SU-DHL-6 (cell line): ENCODE data around the gene OMA1.

ENCODE experiments used
- H2AFZ ChIP-seq: fragments of 200-600 bp; sonication (generic); 2 replicates; pipeline ENCODE4 v1.6.1; 2014; ENCODE audit warnings: low read depth, mild to moderate bottlenecking, moderate library complexity, mixed read lengths, antibody characterized with exemption, low read length; ENCODE audit not compliant: severe bottlenecking
- H3F3A ChIP-seq: fragments of 200-600 bp; shearing (Covaris generic); 2 replicates; pipeline ENCODE4 v1.6.0; 2016; ENCODE audit warnings: antibody characterized with exemption, mild to moderate bottlenecking; ENCODE audit not compliant: insufficient read depth
- H3K27ac ChIP-seq: fragments of 200-600 bp; sonication (generic); 2 replicates; pipeline ENCODE4 v1.5.1; 2016; ENCODE audit warnings: low read depth, mild to moderate bottlenecking, low read length, moderate library complexity, mixed read lengths
- H3K27me3 ChIP-seq: fragments of 200-600 bp; sonication (generic), shearing (Covaris generic); 2 replicates; pipeline ENCODE4 v1.6.0; 2014; ENCODE audit warnings: mild to moderate bottlenecking, low read length
- H3K36me3 ChIP-seq: fragments of 200-600 bp; sonication (generic); 2 replicates; pipeline ENCODE4 v1.6.1; 2014; ENCODE audit warnings: mild to moderate bottlenecking, low read length, mixed read lengths
- H3K4me2 ChIP-seq: fragments of 300-600, 200-600 bp; shearing (Covaris generic), sonication (generic); 2 replicates; pipeline ENCODE4 v1.6.0; 2014; ENCODE audit warnings: low read length, low read depth, mild to moderate bottlenecking; ENCODE audit not compliant: poor library complexity, severe bottlenecking
- H3K4me3 ChIP-seq: fragments of 200-600 bp; sonication (generic); 2 replicates; pipeline ENCODE4 v1.5.1; 2014; ENCODE audit warnings: antibody characterized with exemption, low read length, mild to moderate bottlenecking, mixed read lengths; ENCODE audit not compliant: insufficient read depth, poor library complexity, severe bottlenecking
- H3K79me2 ChIP-seq: fragments of 200-600 bp; sonication (generic); 2 replicates; pipeline ENCODE4 v1.6.1; 2014; ENCODE audit warnings: mild to moderate bottlenecking, low read length, moderate library complexity; ENCODE audit not compliant: insufficient read depth
- H3K9ac ChIP-seq: fragments of 200-600 bp; sonication (generic); 2 replicates; pipeline ENCODE4 v1.7.0; 2014; ENCODE audit warnings: mild to moderate bottlenecking, low read length
- H3K9me2 ChIP-seq: fragments of 200-600 bp; sonication (generic); replicated peaks from 2 replicates; pipeline ENCODE4 v1.6.1; 2014; ENCODE audit warnings: low read length; ENCODE audit not compliant: insufficient read depth
- H3K9me3 ChIP-seq: fragments of 200-600 bp; sonication (generic); 2 replicates; pipeline ENCODE4 v1.6.1; 2014; ENCODE audit warnings: low read length, mixed read lengths; ENCODE audit not compliant: insufficient read depth
- H4K20me1 ChIP-seq: fragments of 200-600 bp; sonication (generic); 2 replicates; pipeline ENCODE4 v1.6.1; 2014; ENCODE audit warnings: low read depth, mild to moderate bottlenecking, antibody characterized with exemption, low read length, moderate library complexity, mixed read lengths
- EZH2phosphoT487 ChIP-seq: fragments of 200-600 bp; sonication (generic), shearing (Covaris generic); conservative IDR thresholded peaks from 2 replicates; pipeline ENCODE4 v1.6.1; 2018; ENCODE audit warnings: mild to moderate bottlenecking, antibody characterized with exemption, low read length, moderate library complexity, mixed read lengths
- TF ChIP-seq, protein P1 (sequence below): fragments of 200-600 bp; sonication (generic); IDR thresholded peaks from one replicate; pipeline ENCODE4 v1.5.1; 2017; ENCODE audit warnings: antibody characterized with exemption, mild to moderate bottlenecking, low read length, moderate library complexity; ENCODE audit not compliant: insufficient read depth, poor library complexity, severe bottlenecking

The OMA1 gene

DNA sequence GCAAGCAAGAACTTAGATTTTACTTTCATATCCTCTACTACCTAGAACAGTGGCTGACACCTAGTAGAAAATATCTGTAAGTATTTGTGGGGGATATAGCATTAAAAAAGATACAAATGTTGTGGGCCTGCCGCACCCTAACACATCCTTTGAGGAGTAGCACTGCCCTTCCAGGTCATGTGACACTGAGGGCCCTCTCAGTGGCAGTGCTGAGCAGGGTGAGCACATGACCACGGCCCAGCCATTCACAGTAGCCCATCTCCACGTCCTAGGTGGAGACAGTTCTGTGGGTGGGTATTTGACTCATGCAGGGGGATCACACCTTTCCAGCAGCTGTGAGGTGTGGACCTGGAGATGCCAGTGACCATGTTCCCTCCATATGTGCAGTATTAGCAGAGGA, 108.9 kb downstream of the OMA1 start:
- Histone ChIP-seq H3K4me2 (no peak overlapping the region), H3K4me3 (no peak overlapping the region), H3K27ac (no peak overlapping the region), H4K20me1 (no peaks in the 10 kb centered on the region), H3K9me2 (no peaks in the 10 kb centered on the region), H3K79me2 (no peaks in the 10 kb centered on the region), H3K9ac (no peak overlapping the region), H2AFZ (no peak overlapping the region), H3K27me3 (no peaks in the 10 kb centered on the region), H3K9me3 (no peaks in the 10 kb centered on the region), H3F3A (no peaks in the 10 kb centered on the region), H3K36me3 (no peaks in the 10 kb centered on the region)
- TF ChIP-seq EZH2phosphoT487 = no peak
- TF ChIP-seq, protein P1, sequence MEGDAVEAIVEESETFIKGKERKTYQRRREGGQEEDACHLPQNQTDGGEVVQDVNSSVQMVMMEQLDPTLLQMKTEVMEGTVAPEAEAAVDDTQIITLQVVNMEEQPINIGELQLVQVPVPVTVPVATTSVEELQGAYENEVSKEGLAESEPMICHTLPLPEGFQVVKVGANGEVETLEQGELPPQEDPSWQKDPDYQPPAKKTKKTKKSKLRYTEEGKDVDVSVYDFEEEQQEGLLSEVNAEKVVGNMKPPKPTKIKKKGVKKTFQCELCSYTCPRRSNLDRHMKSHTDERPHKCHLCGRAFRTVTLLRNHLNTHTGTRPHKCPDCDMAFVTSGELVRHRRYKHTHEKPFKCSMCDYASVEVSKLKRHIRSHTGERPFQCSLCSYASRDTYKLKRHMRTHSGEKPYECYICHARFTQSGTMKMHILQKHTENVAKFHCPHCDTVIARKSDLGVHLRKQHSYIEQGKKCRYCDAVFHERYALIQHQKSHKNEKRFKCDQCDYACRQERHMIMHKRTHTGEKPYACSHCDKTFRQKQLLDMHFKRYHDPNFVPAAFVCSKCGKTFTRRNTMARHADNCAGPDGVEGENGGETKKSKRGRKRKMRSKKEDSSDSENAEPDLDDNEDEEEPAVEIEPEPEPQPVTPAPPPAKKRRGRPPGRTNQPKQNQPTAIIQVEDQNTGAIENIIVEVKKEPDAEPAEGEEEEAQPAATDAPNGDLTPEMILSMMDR = no peak

DNA sequence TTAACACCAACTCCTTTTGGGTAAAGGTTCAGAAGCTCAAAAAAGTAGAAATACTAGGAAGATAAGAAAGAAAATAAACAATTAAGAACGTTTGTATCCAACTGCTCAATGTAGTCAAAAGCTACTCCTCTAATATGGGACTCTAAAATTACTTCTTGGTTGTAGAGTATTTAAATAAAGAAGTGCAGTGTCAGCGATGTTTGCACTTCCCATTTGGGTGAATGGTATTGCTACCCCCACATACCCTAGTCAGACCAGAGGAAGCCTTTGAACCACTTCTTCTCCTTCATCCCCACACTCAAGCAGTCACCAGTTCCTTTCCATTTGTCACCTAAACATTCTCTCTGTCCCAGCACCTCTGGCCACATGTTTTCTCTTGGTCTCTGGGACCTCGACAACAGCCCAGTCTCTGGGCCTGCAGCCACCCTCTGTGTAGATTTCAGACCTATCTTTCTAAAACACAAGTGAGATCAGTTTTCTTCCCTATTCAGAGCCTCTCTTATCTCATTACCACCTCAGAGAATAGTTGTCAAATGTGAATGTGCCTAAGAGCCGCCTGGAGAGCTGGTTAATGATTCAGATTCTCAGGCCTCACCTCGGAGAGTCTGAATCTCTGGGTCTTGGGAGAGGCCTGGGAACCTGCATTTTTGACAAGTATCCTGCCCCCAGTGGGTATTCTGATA, 109.8 kb downstream of the OMA1 start:
- Histone ChIP-seq H3F3A (no peaks in the 10 kb centered on the region), H3K9ac (no peak overlapping the region), H3K9me3 (no peaks in the 10 kb centered on the region), H3K4me3 (no peak overlapping the region), H3K36me3 (no peaks in the 10 kb centered on the region), H3K27me3 (no peaks in the 10 kb centered on the region), H4K20me1 (no peaks in the 10 kb centered on the region), H3K4me2 (no peak overlapping the region), H3K9me2 (no peaks in the 10 kb centered on the region), H3K79me2 (no peaks in the 10 kb centered on the region), H2AFZ (no peak overlapping the region), H3K27ac (no peak overlapping the region)
- TF ChIP-seq, protein P1 = no peak
- no peak for TF ChIP-seq EZH2phosphoT487

DNA sequence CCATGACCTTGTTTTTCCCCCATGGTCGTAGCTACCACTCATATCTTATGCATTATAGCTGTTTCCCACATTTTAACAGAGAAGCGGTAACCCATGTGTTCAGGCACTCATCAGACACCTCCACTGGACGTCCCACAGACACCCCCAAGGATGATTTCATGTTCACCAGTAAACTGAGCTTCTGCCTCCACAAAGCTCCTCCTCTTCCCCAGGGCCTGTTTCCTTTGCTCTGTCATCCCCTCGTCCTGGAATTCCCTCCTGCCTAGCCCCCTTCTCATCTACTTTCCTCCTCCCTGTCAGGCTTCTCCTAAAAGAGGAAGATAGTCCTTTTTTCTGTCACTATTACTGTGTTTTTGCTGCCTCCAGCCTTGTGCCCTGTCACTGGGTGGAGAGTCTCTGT, 111.2 kb downstream of the OMA1 start:
- H3K9me2 ChIP-seq = no peaks in the 10 kb centered on the region
- H3K4me3 ChIP-seq = no peak overlapping the region
- H3K27me3 ChIP-seq = no peaks in the 10 kb centered on the region
- no peaks in the 10 kb centered on the region for H3K9me3 ChIP-seq
- no peaks in the 10 kb centered on the region for H3K79me2 ChIP-seq
- H3K36me3 ChIP-seq = no peaks in the 10 kb centered on the region
- no peak overlapping the region for H2AFZ ChIP-seq
- H3F3A ChIP-seq = no peaks in the 10 kb centered on the region
- no peak overlapping the region for H3K27ac ChIP-seq
- no peak overlapping the region for H3K9ac ChIP-seq
- no peaks in the 10 kb centered on the region for H4K20me1 ChIP-seq
- H3K4me2 ChIP-seq = no peak overlapping the region
- TF ChIP-seq, protein P1 = no peak
- TF ChIP-seq EZH2phosphoT487 = no peak
